SH-SY5Y (cell line): ENCODE data around the gene CACNA1H.

ENCODE experiments used
- GATA2 ChIP-seq: IDR thresholded peaks from 2 replicates; pipeline ENCODE4 v1.6.1; 2011; ENCODE audit warnings: mild to moderate bottlenecking, low read depth, low read length
- GATA3 ChIP-seq: IDR thresholded peaks from 2 replicates; pipeline ENCODE4 v1.6.1; 2011; ENCODE audit warnings: low read depth, mild to moderate bottlenecking, low read length, moderate library complexity

The CACNA1H gene

DNA sequence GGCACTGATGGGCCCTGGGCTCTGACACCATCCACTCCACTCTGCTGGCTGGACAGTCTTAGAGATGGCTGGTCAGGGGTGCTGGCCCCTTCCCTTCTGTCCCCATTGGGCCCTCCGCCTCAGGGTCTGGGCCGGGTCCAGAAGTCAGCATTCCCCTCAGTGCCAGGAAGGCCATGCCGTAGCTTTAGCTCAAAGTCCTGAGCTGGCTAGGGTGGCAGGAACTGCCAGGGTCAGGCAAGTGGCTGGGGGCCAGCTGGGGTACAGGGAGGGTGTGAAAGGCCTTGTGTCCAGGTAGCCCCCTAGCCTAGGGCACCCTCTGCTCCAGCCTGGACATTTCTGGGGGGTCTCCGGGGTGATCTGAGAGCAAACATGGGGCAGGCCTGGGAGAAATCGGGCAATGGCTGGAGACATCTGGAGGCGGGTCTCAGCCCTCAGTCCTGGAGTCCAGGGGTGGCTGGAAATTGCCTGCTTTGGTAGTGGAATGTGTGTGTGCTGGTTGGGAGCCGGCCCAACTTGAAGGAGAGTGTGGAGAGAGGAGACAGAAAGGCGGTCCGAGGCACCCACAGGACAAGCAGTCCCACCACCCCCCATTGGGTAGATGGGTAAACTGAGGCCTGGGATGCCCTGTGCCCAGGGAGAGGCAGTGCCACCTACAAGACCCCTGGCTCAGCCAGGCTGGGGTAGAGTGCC lies 39.6 kb downstream of the CACNA1H start:
- TF ChIP-seq GATA3, result no peak
- no peak for TF ChIP-seq GATA2

DNA sequence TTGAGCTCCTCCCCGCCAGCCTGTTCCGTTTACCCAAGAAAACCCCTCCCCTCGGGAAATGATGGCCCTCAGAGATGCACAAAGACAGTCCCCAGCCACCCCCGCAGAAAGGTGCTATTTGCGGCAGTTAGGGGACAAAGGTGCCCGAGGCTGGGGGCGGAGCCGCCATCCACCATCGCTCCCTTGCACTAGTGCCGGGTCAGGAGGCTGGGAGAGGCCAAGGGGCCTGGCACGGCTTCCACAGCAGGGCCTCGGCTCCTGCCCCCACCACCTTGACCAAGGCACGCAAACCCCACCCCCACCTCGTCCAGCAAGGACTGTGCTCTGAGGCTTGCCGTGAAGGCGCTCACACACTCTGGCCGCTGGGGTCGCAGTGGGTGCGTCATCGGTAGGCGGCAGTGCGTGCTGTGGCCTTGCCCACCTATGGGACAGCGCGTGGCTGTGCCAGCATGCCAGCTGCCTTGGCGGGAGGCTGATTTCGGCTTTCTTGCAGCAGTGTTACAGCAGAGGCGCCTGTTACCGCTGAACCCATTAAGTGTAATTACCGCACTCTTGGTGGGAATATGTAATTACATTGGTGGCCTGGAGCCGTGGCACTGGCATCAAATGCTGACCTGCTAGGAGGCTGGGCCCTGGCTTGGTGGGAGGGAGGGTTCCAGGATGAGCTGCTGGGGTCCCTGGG lies 40.4 kb downstream of the CACNA1H start:
- TF ChIP-seq GATA2 (no peak), GATA3 (no peak)

DNA sequence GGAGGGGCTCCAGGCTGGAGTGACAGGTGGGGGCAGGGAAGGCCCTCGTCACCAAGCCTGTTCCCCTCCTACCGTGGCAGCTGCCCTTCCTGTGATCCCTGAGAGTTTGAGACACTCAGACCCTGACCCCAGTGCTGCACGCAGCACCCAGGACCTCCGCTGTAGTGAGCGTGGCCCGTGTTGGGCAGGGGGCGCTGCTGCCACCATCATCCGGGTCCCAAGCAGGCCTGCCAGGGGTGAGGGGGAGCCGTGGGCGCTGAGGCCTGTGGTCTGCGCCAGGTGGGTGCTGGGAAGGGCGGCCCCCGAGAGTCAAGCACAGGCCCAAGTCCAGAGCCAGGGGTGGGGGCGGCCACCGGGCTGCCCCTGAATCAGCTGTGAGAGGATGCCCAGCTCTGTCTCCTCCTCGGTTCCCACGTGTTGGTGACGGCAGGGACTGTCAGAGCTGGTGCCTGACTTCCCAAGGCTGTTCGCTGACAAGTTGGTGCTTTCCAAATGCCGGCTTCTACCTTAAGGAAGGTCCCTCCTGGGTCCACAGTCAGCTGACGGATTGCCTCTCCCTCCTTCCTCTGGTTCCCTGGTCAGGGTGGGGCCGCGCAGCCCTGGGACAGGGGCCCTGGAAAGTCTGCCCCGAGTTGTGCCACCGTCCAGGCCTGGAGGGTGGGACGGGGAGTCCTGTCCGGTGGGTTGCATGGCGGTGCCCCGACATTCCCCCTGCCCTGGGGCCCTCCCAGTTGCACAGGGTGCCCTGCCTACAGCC lies 41.1 kb downstream of the CACNA1H start:
- TF ChIP-seq GATA3, result no peak
- TF ChIP-seq GATA2, result no peak

DNA sequence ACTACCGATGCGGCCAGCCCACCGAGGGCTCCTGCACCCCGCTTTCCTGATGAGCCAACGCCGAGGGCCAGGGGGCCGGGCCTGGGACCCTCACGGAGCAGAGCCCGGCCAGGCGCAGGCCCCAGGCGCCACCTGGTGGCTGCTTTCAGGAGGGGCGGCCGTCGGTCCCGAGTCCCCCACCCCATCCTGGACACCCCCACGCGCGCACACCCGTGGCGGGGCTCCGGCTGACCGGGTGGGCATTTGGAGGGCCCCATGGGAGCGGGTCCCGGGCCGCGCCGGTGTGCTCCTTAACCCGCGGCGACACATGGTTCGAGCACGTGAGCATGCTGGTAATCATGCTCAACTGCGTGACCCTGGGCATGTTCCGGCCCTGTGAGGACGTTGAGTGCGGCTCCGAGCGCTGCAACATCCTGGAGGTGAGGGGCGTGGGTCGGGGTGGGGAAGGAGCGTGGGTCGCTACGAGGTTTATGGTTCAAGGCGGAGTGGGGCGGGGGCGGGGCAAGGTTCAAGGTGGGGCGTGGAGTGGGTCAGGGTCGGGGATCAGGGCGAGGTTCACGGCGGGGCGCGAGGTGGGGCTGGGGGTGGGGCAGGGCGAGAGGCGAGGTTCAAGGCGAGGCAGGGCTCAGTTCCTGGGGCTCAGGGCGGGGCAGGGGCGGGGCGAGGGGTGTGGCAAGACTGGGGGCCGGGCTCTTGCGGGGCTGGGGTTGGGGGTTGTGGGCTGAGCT lies 41.9 kb downstream of the CACNA1H start:
- no peak for TF ChIP-seq GATA3
- TF ChIP-seq GATA2, result no peak

DNA sequence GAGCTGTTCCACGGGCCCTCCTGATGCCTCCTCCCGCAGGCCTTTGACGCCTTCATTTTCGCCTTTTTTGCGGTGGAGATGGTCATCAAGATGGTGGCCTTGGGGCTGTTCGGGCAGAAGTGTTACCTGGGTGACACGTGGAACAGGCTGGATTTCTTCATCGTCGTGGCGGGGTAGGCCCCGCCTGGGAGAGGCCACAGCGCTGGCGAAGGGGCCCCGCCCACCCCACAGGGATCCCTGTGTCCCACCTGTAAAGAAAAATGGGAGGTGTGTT lies 42.4 kb downstream of the CACNA1H start:
- no peak for TF ChIP-seq GATA2
- no peak for TF ChIP-seq GATA3

DNA sequence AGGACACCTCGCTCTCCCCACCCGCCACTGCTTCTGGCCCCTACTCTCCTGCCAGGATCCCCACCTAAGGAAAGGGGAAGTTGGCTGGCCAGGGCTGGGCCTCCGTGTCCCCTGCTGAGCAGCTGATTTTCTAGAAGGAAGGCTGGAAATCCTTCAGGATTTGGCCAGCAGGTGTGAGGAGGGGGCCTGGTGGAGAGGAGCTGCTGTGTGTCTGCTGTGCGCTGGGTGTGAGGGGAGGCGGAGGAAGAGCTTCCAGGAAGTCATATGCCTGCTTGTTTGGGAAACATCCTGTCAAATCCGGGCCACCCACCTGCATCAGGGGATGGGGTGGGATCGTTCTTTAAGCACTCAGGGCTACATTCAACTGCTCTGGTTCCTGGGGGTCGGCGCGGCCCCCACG lies 43.6 kb downstream of the CACNA1H start:
- TF ChIP-seq GATA2 (no peak), GATA3 (no peak)

DNA sequence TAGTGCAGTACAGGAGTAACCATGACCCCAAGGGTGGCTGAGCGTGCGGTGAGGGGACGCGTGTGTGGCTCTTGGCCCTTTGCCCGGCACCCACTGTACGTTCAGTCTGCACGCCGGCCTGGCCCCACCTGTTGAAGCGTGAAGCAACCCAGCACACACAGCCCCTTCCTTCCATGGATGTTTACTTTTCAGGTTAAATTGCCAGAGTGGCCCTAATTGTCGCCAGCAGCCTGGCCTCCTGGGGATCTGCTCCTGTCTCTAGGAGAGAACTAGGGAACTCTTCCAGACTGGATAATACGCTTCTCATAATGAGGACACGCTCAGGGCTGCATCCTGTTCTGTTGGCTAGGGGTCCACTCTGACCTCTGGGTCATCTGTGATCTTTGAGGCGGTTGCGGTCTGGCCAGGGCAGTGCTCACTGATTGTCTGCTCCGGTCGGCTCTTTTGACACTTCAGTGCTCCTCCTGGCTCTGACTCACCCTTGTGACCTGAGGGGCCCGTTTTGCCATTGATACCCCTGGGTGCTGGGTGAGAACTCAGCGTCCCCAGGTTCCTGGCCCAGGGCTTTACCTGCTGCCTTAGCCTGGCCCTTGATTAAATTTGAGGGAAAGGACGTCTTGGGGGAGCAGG lies 44.4 kb downstream of the CACNA1H start:
- TF ChIP-seq GATA3, result no peak
- no peak for TF ChIP-seq GATA2

DNA sequence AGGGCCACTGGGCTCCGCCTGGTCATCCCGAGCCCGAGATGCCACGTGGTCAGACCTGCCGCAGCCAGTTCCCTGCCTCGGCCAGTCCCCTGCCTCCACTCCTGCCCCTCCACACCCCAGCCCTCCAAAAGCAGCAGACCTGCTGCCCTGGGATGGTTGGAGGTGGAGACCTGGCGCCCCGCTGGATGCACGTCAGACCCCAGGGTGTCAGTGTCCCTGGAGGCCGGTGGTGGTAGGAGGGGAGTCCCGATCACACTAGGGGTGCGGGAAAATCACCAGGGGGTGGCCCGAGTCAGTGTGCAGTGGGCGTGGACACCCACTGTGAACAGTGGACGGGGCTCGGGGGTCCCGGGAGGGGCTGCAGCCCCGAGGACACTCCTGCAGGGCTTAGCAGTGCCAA lies 45.3 kb downstream of the CACNA1H start:
- no peak for TF ChIP-seq GATA3
- no peak for TF ChIP-seq GATA2

DNA sequence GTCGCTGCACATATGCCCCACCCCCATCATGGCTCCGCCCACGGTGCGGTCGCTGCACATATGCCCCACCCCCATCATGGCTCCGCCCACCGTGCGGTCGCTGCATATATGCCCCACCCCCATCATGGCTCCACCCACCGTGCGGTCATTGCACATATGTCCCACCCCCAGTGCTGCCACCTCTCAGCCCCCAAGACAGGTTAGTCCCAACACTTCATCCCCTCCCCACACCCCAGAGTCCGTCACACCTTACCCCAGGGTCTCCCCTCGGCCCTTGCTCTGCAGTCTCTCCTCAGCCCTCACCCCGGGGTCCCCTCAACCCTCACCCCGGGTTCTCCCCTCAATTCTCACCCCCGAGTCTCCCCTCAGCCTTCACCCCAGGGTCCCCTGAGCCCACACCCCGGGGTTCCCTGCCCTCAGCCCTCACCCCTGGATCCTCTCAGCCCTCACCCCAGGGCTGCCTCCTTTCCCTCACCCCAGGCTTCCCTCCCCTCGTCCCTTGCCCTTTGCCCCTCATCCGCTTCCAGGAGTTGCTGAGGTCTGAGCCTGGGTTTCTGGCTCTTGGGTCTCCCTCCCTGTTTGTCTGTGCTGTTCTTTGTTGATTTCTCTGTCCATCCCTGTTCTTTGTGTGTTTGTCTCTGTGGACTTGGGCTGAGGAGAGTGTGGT lies 46.6 kb downstream of the CACNA1H start:
- TF ChIP-seq GATA3, result no peak
- TF ChIP-seq GATA2, result no peak

DNA sequence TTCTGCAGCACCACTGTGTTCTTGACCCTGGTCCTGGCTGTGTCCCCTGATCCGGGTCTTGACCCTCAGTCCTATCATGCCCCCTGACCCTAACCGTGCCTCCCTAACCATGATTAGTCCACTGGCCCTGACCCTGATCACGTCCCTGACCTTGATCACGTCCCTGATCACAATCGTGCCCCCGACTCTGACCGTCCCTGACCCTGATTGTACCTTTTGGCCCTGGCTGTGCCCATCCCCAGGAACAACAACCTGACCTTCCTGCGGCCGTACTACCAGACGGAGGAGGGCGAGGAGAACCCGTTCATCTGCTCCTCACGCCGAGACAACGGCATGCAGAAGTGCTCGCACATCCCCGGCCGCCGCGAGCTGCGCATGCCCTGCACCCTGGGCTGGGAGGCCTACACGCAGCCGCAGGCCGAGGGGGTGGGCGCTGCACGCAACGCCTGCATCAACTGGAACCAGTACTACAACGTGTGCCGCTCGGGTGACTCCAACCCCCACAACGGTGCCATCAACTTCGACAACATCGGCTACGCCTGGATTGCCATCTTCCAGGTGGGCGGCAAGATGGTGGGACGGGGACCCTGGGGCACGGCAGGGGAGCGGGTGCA lies 47.2 kb downstream of the CACNA1H start:
- TF ChIP-seq GATA3 (no peak), GATA2 (no peak)

DNA sequence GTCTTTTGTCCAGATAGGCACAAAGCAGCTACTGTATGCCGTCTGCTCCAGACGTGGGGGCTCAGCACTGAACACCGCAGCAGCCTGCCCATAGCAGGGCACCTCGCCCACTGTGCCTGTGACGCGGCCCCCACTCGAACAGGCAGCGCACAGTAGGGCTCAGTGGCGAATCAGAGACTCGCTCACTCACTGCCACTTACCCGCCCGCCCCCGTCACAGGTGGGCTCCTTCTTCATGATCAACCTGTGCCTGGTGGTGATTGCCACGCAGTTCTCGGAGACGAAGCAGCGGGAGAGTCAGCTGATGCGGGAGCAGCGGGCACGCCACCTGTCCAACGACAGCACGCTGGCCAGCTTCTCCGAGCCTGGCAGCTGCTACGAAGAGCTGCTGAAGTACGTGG lies 48.5 kb downstream of the CACNA1H start:
- TF ChIP-seq GATA2 (no peak), GATA3 (no peak)

DNA sequence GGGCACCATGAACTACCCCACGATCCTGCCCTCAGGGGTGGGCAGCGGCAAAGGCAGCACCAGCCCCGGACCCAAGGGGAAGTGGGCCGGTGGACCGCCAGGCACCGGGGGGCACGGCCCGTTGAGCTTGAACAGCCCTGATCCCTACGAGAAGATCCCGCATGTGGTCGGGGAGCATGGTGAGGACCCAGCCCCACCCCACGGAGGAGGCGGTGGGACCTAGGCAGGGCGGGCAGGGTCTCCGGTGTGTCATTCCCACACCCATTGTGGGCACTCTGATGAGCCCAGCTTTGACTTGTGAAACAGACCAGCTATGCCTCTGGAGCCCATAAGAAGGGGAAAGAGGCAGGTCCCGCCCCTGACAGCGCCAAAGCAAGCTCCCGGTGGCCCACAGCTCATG lies 49.4 kb downstream of the CACNA1H start:
- TF ChIP-seq GATA2 (no peak), GATA3 (no peak)

DNA sequence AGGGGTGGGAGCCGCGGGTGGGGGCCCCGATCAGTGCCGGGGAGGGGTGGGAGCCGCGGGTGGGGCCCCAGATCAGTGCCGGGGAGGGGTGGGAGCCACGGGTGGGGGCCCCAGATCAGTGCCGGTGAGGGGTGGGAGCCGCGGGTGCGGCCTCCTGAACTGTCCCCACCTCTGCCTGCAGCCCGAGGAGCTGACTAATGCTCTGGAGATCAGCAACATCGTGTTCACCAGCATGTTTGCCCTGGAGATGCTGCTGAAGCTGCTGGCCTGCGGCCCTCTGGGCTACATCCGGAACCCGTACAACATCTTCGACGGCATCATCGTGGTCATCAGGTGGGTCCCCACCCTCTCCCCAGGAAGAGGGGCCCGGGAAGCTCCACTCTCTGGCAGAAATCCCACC lies 52.0 kb downstream of the CACNA1H start:
- TF ChIP-seq GATA2, result no peak
- TF ChIP-seq GATA3, result no peak

DNA sequence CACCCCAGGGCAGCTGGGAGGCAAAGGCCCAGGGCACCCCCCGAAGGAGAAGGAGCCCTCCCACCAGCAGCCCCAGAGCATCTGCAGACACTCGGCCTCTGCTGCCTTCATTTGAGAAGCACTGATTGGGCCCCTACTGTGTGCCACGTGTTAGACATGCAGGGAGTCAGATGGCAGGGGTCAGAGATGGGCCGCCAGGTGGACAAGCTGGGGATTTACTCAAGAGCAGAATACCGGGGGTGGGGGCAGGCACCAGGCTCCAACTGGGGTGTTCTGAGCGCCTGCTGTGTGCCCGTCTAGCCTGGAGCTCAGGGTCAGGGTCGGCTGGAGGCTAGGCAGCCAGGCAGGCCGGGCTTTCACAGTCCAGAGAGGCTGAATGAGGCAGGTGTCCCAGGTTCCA lies 53.4 kb downstream of the CACNA1H start:
- TF ChIP-seq GATA2 (no peak), GATA3 (no peak)
